GM21619 (cell line): ENCODE results near the gene TUFT1.
A peak's percentile ranks its signal among the peaks of the same experiment; 100 is the strongest.
"Not testable (repeated sequence)": the region's sequence is repeated elsewhere in the genome, so short reads cannot be mapped to it uniquely, and the experiment has no call there.

ENCODE experiments used
- ATAC-seq: cut with Tn5 transposase; IDR thresholded peaks from one replicate; pipeline ENCODE4 v1.9.1; 2021; ENCODE audit not compliant: unreplicated experiment

The TUFT1 gene

DNA sequence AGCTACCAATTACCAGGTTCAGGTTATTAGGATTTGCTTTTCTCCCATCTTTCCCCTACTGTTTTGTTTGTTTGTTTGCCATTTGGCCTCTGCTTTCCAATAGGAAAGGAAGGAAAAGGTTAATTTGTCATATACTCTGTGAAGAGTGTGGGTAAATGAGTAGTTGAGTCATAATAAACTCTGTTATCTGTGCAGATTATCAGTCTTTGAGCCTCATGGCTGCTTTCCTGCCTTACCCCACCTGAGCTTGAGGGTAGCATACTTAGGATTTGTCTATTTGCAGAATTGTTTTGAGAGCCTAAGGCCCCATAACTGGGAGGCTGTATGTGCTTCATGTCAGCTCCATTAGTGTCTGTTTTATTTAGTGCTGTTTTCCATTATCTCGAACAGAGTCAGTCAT, 38.8 kb downstream of the TUFT1 start:
- ATAC-seq: no peak

DNA sequence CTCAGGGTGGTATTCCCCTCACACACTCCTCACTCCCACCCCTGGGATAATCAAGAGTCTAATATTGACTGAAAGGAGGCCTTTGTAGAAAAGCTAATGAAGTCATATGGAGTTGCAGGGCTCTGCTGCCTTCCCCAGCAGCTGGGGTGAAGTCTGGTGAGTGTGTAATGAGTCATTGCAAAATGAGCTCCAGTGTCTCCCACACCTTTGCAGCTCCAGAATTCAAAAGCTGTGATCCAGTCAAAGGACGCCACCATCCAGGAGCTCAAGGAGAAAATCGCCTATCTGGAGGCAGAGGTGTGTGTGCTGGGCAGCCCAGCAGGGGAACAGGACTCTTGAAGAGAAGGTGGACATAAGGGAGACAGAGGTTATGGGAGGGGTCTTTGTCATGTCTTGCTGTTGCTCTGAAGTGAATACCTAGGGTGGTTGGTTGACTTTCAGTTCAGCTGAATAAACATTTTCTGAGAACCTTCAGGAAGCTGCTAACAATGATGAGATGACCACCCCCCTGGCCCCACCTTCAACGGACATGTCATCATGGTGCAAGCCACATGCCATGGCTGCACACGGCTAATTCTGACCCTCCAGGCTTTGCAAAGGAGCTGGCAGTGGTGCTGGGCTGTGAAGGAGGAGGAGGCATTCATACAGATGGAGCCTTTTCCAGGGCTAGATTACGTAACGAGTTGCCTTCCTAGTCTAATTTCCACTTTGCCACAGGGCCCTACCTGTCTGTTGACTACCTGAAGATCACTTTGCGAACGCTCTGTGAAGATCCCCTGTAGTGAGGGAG, 39.5 kb downstream of the TUFT1 start:
- no peak for ATAC-seq

- ATAC-seq: no peak
Observed at GRCh38 chr1:151581451-151581850, 41.3 kb downstream of the TUFT1 start.

GRCh38 chr1:151581921-151582320, 41.8 kb downstream of the TUFT1 start:
- ATAC-seq: no peak

DNA sequence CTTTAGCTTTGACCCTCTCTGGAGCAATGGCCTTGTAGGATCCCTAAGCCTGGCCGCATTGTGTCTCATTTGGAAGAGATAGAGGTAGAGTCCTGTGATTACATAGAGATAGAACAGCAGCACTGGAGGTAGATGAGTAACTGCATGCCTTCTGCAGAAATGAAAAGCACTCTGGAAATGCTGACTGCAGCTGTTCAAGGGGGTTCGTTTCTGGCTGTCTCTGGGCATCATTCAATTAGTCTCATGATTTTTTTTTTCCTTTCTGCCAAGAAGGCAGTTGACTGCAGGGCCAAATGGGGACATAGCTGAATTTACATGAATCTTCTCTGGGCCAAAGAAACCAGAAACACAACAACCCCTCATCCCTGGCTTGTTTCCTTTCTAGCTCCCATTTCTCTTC, 43.7 kb downstream of the TUFT1 start:
- no peak for ATAC-seq

DNA sequence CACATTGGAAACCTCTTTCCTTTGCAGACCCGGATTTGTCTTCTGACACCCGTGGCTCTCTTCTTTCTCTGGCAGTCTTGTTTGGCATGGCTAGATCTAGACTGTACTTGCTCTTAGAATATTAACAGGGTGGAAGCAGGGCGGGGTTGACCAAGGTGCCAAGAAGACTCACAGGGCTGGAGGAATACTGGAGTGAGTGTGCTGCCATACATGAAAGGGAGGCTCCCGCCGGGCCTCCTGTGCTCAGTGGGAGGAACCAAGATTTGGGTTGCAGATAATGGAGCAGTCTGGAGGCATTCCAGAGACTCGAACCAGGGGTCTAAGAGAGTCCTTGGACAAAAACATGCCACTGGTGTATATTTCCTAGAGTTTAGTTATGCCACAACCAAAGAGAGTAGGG, 44.2 kb downstream of the TUFT1 start:
- no peak for ATAC-seq

DNA sequence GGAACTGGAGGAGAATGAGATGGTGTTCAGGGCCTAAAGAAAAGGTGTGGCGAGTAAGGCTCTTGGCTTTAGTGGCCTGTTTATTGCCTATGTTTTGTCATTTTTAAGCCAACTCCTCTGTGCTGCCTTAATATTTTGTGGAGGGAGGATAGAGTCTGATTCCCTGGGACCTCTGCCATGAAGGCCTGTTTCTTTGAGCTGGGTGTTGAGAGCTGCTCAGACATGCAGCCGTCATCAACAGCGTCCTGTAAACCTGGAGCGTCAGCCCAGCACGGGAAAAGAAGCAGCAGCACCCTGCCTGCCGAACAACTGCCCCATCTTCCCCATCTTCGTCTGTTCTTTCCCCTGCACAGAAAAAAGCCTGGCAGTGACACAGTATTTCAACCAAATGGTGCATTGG, 44.7 kb downstream of the TUFT1 start:
- no peak for ATAC-seq

DNA sequence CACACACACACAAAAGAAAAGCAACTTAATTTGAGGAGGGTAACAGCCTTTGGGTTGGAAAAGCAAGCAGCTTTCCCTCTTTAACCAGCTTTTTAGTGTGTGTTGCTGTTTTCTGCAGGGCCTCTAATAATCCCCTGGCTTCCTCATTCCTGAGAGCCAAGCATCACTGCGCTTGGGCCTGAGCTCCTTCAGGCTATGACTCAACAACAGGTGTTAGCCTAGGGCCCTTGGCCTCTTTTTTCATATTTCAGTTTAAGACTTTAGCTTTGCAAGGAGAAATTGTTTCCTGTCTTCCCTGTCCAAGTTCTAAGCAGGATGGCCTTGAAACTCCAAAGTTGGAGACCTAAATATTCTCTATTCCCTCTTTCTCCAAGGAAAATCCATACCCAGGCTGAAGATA, 45.5 kb downstream of the TUFT1 start:
- no peak for ATAC-seq

- no peak for ATAC-seq
Observed at GRCh38 chr1:151590961-151591360, 50.9 kb downstream of the TUFT1 start.

DNA sequence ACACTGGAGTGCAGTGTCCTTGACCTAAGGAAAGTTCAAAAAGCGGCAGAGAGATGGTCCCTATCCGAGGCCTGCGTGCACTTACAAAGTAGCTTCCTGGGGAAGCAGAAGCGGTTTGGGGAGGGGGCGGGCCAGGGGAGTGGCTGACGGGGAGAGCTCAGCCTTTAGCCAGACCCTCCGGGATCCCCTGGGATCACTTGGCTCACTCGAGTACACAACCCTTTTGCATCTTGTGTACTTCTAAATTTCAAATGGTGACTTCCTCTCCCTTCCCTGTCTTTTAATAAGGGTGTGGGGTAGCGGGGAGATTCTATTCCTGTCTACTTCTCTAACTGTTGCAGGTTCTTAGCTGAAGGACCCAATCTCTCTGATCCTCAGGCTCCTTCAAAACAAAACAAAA, 53.6 kb downstream of the TUFT1 start:
- no peak for ATAC-seq

DNA sequence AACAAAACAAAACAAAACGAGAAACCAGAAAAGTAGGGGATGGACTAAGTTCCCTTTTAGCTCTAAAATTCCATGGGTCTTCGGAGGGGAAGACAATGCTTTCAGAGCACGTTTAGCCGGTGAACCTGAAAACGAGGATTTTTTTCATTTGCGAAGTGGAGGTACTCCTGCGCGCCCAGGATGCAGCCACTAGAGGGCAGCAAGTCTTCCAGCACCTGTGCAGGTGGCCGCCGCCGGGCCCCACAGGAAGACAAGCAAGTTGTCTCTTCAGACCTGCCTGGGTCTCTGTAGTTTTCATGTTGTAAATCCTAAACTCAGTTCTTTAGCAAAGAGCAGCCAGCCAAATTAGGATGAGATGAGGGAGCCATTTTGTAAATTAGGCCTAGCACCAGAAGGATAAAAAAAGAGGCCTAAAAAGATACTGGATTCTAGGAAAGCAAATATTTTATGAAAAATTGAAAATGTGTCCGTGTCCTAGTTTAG, 54.1 kb downstream of the TUFT1 start:
- no peak for ATAC-seq

- ATAC-seq: no peak
Observed at GRCh38 chr1:151596166-151596953, 56.3 kb downstream of the TUFT1 start.

DNA sequence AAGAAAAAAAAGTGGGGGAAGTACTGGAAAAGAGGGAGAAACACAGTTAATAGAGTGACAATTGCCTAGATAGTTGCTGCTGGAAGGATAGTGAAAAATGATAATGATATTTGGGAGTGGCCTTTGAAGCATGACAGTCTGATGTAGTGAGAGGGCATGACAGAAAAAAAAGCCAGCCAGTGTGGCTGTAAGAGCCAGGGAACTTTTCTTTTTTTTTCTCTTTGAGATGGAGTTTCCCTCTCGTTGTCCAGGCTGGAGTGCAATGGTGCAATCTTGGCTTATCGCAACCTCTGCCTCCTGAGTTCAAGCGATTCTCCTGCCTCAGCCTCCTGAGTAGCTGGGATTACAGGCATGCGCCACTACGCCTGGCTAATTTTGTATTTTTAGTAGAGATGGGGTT, 62.4 kb downstream of the TUFT1 start:
- not testable (repeated sequence) for ATAC-seq

DNA sequence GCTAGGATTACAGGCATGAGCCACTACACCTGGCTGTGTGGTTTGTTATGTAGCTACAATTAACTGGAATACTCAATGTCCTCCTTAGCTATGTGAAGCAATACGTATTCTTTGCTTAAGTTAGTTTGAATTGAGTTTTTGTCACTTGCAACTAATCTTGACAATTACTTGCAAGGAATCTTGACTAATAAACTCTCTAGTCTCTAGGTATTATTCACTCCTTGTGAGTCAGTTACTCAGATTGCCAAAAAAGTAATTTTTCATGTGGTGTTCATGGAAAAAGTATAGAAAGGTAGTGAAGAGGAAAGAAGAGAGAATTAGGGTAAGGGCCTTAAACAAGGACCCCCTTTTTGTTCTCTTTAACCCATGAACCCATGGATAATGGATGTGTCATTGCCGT, 64.2 kb downstream of the TUFT1 start:
- no peak for ATAC-seq

DNA sequence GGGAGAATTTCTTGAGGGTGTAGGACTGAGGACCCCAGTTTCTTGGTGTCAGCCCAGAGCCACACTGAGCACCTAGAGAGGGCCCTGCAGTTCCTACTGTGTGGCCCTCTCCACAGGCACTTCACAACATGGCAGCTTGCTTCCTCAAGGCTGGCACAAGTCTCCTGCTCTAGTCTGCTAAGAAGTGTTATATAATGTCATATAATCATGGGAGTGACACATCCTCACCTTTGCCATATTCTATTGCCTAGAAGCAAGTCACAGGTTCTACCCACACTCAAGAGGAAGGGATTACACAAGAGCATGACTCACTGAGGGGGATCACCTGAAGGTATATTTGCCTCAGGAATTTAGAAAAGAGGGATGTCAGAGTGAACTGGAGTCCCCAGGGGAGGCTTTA, 66.3 kb downstream of the TUFT1 start:
- ATAC-seq: no peak

DNA sequence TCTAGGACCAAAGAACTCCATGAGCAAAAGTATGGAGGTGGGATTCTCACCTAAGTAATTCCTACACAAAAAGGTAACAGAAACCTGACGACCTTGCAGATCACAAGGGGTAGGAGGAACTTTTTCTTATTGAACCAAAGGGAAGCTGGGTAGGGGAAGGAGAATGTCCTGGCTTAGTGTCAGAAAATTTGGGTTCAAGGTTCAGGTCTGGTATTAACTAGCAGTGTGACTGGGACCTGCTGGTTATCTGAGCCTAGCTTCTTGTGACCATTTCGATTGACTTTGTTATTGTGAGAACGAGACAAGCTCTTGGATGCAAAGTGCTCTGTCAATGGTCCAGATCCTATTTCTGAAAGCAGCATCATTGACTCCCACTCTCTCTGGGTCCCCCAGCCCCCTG, 66.7 kb downstream of the TUFT1 start:
- ATAC-seq: no peak

GRCh38 chr1:151610142-151610541, 70.0 kb downstream of the TUFT1 start:
- no peak for ATAC-seq

DNA sequence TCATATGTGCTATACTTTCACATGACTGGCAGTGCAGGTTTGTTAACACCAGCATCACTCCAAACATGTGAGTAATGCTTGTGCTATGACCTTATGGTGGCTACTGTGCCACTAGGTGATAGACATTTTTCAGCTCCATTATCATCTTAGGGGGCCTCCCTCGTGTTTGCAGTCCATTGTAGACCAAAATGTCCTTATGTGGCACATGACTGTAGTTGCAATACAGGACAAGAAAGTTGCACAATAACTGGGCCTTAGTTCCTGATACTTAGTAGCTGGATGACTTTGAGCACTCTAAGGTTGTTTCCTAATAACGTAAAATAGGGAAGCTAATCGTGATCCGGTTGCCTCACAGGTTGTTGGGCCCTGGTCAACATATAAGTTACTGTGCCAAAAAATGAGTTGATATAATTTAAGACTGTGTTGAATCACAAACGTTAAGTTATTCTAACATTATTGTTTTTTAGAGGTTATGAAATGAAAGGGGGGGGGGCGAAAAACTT, 71.2 kb downstream of the TUFT1 start:
- ATAC-seq: no peak

- ATAC-seq: peak; percentile 96
Observed at GRCh38 chr1:151611832-151612500, 71.9 kb downstream of the TUFT1 start, which contains the start of gene SNX27. SNX27 (plus strand) TSS chr1:151612050; CDS start chr1:151612202, 152 bp downstream.

- no peak for ATAC-seq
Observed at GRCh38 chr1:151612501-151613281, 72.6 kb downstream of the TUFT1 start.
